ENCODE measurements around the gene CR1. TPM values are rescaled to one million over a fixed set of nuclear protein-coding genes. Genes with fewer than 3 reads are reported as not detected.

CR1 gene
- total and polyA plus RNA-seq, 2 of the 4 experiments (the other 2 are of a cell fraction) = not detected

DNA sequence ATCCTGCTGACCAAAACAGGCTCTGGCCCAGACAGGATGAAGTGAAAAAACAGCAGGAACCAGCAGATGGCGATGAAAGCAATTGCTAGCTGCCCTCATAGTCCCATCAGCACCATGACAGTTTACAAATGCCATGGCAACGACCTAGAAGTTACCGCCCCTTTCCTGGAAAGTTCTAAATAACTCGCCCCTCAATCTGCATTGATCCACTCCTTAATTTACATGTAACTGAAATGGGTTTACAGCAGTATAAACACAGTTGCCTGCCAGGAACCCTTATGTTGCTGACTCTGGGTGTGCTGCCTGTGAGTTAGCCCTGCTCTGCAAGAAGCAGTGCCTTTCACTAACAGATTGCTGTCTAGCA lies 83.5 kb downstream of the CR1 start:
- Histone ChIP-seq H2AK5ac (ENCODE audit: low read depth, low read length) (no peak overlapping the region), H3K18ac (ENCODE audit: low read depth, low read length) (no peak overlapping the region), H2BK20ac (ENCODE audit: low read depth, low read length) (no peak overlapping the region), H3K4me3 (ENCODE audit: insufficient read depth, low read depth, low read length) (no peak overlapping the region), H4K91ac (ENCODE audit: insufficient read depth, low read depth, low read length) (no peak overlapping the region), H4K20me1 (ENCODE audit: insufficient read depth, low read length) (no peaks in the 10 kb centered on the region), H3K27me3 (ENCODE audit: control insufficient read depth, insufficient read depth, low read length) (no peaks in the 10 kb centered on the region), H3K56ac (ENCODE audit: extremely low read depth, insufficient read depth, low read length) (no peak overlapping the region), H2BK15ac (ENCODE audit: low read depth, low read length) (no peak overlapping the region), H2BK120ac (ENCODE audit: low read depth, low read length) (no peak overlapping the region), H3K9me1 (ENCODE audit: insufficient read depth, low read length) (no peaks in the 10 kb centered on the region), H3K27ac (ENCODE audit: insufficient read depth, low read length) (no peak overlapping the region), H3K14ac (replicated peaks; ENCODE audit: low read depth, low read length) (no peak overlapping the region), H4K8ac (ENCODE audit: low read depth in 2 of 2, low read length in 2 of 2) (no peak overlapping the region), H3K23ac (ENCODE audit: low read depth, low read length) (no peak overlapping the region), H3K4me2 (ENCODE audit: low read depth, low read length) (no peak overlapping the region), H2BK5ac (ENCODE audit: low read depth, low read length, poor library complexity, severe bottlenecking) (no peak overlapping the region), H2AK9ac (replicated peaks; ENCODE audit: low read depth, low read length, poor library complexity) (no peak overlapping the region), H3K4ac (ENCODE audit: low read depth, low read length) (no peak overlapping the region), H3K4me1 (ENCODE audit: control insufficient read depth, insufficient read depth, low read length) (no peaks in the 10 kb centered on the region), H3K9ac (ENCODE audit: low read depth, low read length) (no peak overlapping the region), H3K79me1 (ENCODE audit: low read depth in 1 of 2, low read length in 2 of 2) (no peaks in the 10 kb centered on the region), H3K36me3 (ENCODE audit: control insufficient read depth, insufficient read depth, low read length) (no peaks in the 10 kb centered on the region), H3K9me3 (ENCODE audit: control insufficient read depth, insufficient read depth, low read length) (no peaks in the 10 kb centered on the region), H2AFZ (replicated peaks; ENCODE audit: low read length, poor library complexity) (no peak overlapping the region), H4K5ac (ENCODE audit: low read depth, low read length) (no peak overlapping the region)
- WGBS, 2 experiments (ENCODE audit: extremely low coverage in 2 of 2, insufficient read length in 1 of 2) = 10% methylated on average over 2 of the region's 4 CpGs; no CpG with 5 or more reads in 1 of the 2 experiments
- no TSS peak for BruUV-seq (replicated peaks)
- peak; percentile 60 for DNase-seq
- in situ Hi-C loops (cut with MboI; ENCODE audit: low sequenced_read_pairs) = no loop called here
- peak; percentile 93 for ATAC-seq (ENCODE audit: low read depth)
- intact Hi-C loops (cut with micrococcal nuclease) = no loop called here
- ChIA-PET CTCF (interaction anchor here (0.7 to 1.1 kb wide), 3 partner anchors 41 to 124 kb away, joined by 3 to 4 read pairs (median 3); no protein-coding TSS in a partner anchor), POLR2A (ENCODE audit: unreplicated experiment) (no interaction called here)
- TF ChIP-seq POLR2A (IDR thresholded peaks at IDR 0.05; ENCODE audit: low read depth, low read length) (no peak), FOS (IDR thresholded peaks at IDR 0.05; ENCODE audit: low read depth, low read length) (no peak), RAD21 (IDR thresholded peaks at IDR 0.05; ENCODE audit: low read length) (peak; percentile 48), RCOR1 (IDR thresholded peaks at IDR 0.05; ENCODE audit: insufficient replicate concordance, low read length) (no peak), BHLHE40 (IDR thresholded peaks at IDR 0.05; ENCODE audit: low read depth, low read length) (no peak), MAFK (IDR thresholded peaks at IDR 0.05; ENCODE audit: low read depth, low read length) (no peak), SMC3 (IDR thresholded peaks at IDR 0.05; ENCODE audit: low read depth, low read length) (peak; percentile 39), NFE2L2 (IDR thresholded peaks at IDR 0.05; ENCODE audit: low read depth, low read length) (no peak), MXI1 (IDR thresholded peaks at IDR 0.05; ENCODE audit: borderline replicate concordance, low read depth, low read length) (no peak), CEBPB (IDR thresholded peaks at IDR 0.05; ENCODE audit: low read depth, low read length) (no peak), CHD1 (IDR thresholded peaks at IDR 0.05; ENCODE audit: low read depth, low read length) (no peak), MAZ (IDR thresholded peaks at IDR 0.05; ENCODE audit: borderline replicate concordance, low read depth, low read length) (no peak), RFX5 (IDR thresholded peaks at IDR 0.05; ENCODE audit: low read depth, low read length) (no peak)
- TF ChIP-seq, protein P1, sequence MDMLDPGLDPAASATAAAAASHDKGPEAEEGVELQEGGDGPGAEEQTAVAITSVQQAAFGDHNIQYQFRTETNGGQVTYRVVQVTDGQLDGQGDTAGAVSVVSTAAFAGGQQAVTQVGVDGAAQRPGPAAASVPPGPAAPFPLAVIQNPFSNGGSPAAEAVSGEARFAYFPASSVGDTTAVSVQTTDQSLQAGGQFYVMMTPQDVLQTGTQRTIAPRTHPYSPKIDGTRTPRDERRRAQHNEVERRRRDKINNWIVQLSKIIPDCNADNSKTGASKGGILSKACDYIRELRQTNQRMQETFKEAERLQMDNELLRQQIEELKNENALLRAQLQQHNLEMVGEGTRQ (IDR thresholded peaks at IDR 0.05; ENCODE audit: low read depth, low read length) = no peak
- TF ChIP-seq, protein P2, sequence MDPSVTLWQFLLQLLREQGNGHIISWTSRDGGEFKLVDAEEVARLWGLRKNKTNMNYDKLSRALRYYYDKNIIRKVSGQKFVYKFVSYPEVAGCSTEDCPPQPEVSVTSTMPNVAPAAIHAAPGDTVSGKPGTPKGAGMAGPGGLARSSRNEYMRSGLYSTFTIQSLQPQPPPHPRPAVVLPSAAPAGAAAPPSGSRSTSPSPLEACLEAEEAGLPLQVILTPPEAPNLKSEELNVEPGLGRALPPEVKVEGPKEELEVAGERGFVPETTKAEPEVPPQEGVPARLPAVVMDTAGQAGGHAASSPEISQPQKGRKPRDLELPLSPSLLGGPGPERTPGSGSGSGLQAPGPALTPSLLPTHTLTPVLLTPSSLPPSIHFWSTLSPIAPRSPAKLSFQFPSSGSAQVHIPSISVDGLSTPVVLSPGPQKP (IDR thresholded peaks at IDR 0.05; ENCODE audit: borderline replicate concordance, low read depth, low read length) = no peak
- TF ChIP-seq, protein P3, sequence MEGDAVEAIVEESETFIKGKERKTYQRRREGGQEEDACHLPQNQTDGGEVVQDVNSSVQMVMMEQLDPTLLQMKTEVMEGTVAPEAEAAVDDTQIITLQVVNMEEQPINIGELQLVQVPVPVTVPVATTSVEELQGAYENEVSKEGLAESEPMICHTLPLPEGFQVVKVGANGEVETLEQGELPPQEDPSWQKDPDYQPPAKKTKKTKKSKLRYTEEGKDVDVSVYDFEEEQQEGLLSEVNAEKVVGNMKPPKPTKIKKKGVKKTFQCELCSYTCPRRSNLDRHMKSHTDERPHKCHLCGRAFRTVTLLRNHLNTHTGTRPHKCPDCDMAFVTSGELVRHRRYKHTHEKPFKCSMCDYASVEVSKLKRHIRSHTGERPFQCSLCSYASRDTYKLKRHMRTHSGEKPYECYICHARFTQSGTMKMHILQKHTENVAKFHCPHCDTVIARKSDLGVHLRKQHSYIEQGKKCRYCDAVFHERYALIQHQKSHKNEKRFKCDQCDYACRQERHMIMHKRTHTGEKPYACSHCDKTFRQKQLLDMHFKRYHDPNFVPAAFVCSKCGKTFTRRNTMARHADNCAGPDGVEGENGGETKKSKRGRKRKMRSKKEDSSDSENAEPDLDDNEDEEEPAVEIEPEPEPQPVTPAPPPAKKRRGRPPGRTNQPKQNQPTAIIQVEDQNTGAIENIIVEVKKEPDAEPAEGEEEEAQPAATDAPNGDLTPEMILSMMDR (conservative IDR thresholded peaks at IDR 0.05; ENCODE audit: low read depth, low read length) = peak; percentile 52
- dilution Hi-C loops (cut with HindIII; ENCODE audit: low sequenced_read_pairs, unreplicated experiment) = no loop called here

All from IMR-90 (cell line).